K562 (cell line): ENCODE data around the gene FAM25A. TPM values are rescaled to one million over a fixed set of nuclear protein-coding genes. Genes with fewer than 3 reads are reported as not detected.

ENCODE experiments used
- ATAC-seq: fragments of 200-7000 bp; cut with Tn5 transposase; 3 replicates; pipeline ENCODE4 v1.9.1; 2020; ENCODE audit warnings: moderate library complexity
- BruUV-seq: library from RNA; stranded (reverse); fragments of 400-500 nt; replicated peaks from 2 replicates; lab custom pipeline; 2021; lab: Mats Ljungman, UMichigan
- CTCF ChIA-PET: fragments of 300-600 bp; formaldehyde crosslinking; extraction: SDS; loops from one replicate; lab custom pipeline; 2021; ENCODE audit warnings: low intra/inter-chr PET ratio; lab: Yijun Ruan, JAX
- POLR2A ChIA-PET: fragments of 300-600, 350-650 bp; sonication (Branson Sonifier 250); formaldehyde crosslinking; extraction: SDS; loops from one replicate; lab custom pipeline; 2021; ENCODE audit warnings: antibody characterized with exemption, inconsistent platforms; lab: Yijun Ruan, JAX
- DNase-seq, 4 experiments: peaks; one replicate each; pipeline versions ENCODE4 v3.0.0 to v3.0.0-alpha.2; 2011 to 2018; ENCODE audit warnings: low spot score in 3 of 4, mixed read lengths in 3 of 4; ENCODE audit errors: extremely low read depth in 1 of 4
- FAIRE-seq: peaks from 2 replicates; lab custom pipeline; 2011; peaks lifted over from hg19 to GRCh38; lab: Jason Lieb, UNC
- H2AFZ ChIP-seq: 2 replicates; pipeline ENCODE4 v1.6.0; 2011; ENCODE audit warnings: low read depth, low read length, control low read depth, inconsistent platforms
- H3K27ac ChIP-seq: fragments of 200-600 bp; 3 replicates; pipeline ENCODE4 v1.8.0; 2011; ENCODE audit warnings: low read depth, mild to moderate bottlenecking, control low read depth, inconsistent platforms, low read length, moderate library complexity, mixed read lengths; ENCODE audit errors: extremely low read depth
- H3K27me3 ChIP-seq, 2 experiments: fragments of 300-600 bp in 1 of 2; 2 replicates in 1 of 2; 3 replicates in 1 of 2; pipeline versions ENCODE4 v1.6.0 to v1.8.0; 2011; ENCODE audit warnings: inconsistent platforms in 2 of 2, low read length in 2 of 2, mild to moderate bottlenecking in 1 of 2, mixed read lengths in 1 of 2, moderate library complexity in 1 of 2; ENCODE audit not compliant: control insufficient read depth in 2 of 2, insufficient read depth in 2 of 2
- H3K36me3 ChIP-seq: fragments of 300-600 bp; 3 replicates; pipeline ENCODE4 v1.8.0; 2011; ENCODE audit warnings: mild to moderate bottlenecking, low read length, inconsistent platforms; ENCODE audit not compliant: control insufficient read depth, insufficient read depth
- H3K4me1 ChIP-seq, 2 experiments: fragments of 200-600 bp in 1 of 2; replicated peaks in 1 of 2; 2 replicates in 1 of 2; 3 replicates in 1 of 2; pipeline versions ENCODE4 v1.5.1 to v1.8.0; 2011; ENCODE audit warnings: inconsistent platforms in 2 of 2, low read length in 2 of 2, mild to moderate bottlenecking in 1 of 2, mixed read lengths in 1 of 2, moderate library complexity in 1 of 2; ENCODE audit not compliant: control insufficient read depth in 2 of 2, insufficient read depth in 2 of 2
- H3K4me2 ChIP-seq: 2 replicates; pipeline ENCODE4 v1.6.1; 2011; ENCODE audit warnings: low read length, control low read depth, inconsistent platforms, mixed read lengths; ENCODE audit not compliant: insufficient read depth
- H3K4me3 ChIP-seq: fragments of 200-600 bp; sonication (generic), shearing (Covaris generic); 2 replicates; pipeline ENCODE4 v1.5.1; 2016; ENCODE audit warnings: control low read depth, inconsistent platforms
- H3K79me2 ChIP-seq: fragments of 200-600 bp; 3 replicates; pipeline ENCODE4 v1.8.0; 2011; ENCODE audit warnings: low read length, inconsistent platforms; ENCODE audit not compliant: control insufficient read depth, insufficient read depth
- H3K9ac ChIP-seq, 2 experiments: 2 replicates each; pipeline versions ENCODE4 v1.6.0 to v1.6.1; 2011; ENCODE audit warnings: low read depth in 2 of 2, low read length in 2 of 2, control low read depth in 1 of 2, inconsistent platforms in 1 of 2, mild to moderate bottlenecking in 1 of 2, mixed read lengths in 1 of 2; ENCODE audit not compliant: insufficient read depth in 1 of 2
- H3K9me1 ChIP-seq: one replicate; pipeline ENCODE4 v1.6.0; 2011; ENCODE audit warnings: inconsistent platforms, mild to moderate bottlenecking, low read length, moderate library complexity; ENCODE audit not compliant: control insufficient read depth, insufficient read depth
- H3K9me3 ChIP-seq: replicated peaks from 2 replicates; pipeline ENCODE4 v1.5.1; 2011; ENCODE audit warnings: low read depth, low read length, inconsistent platforms; ENCODE audit not compliant: control insufficient read depth, insufficient read depth
- H4K20me1 ChIP-seq: replicated peaks from 2 replicates; pipeline ENCODE4 v1.6.1; 2011; ENCODE audit warnings: low read length, inconsistent platforms, mixed read lengths; ENCODE audit not compliant: control insufficient read depth, insufficient read depth
- ARID3B ChIP-seq: fragments of 250-450 bp; sonication (Bioruptor Pico); IDR thresholded peaks from 2 replicates; pipeline ENCODE4 v1.4.0; 2020; ENCODE audit warnings: borderline replicate concordance
- CBFA2T2 ChIP-seq: fragments of 450-650 bp; conservative IDR thresholded peaks from 2 replicates; pipeline ENCODE4 v1.6.1; 2017; ENCODE audit warnings: mild to moderate bottlenecking
- CCAR2 ChIP-seq: fragments of 200-400 bp; formaldehyde crosslinking; IDR thresholded peaks from 2 replicates; pipeline ENCODE4 v1.6.1; 2017; ENCODE audit warnings: mild to moderate bottlenecking, low read depth, low read length
- CCNT2 ChIP-seq: IDR thresholded peaks from 2 replicates; pipeline ENCODE4 v1.6.1; 2011; ENCODE audit warnings: borderline replicate concordance, low read depth, mild to moderate bottlenecking, moderate library complexity, mixed read lengths, low read length; ENCODE audit not compliant: insufficient read length; ENCODE audit errors: extremely low read depth
- GTF2E2 ChIP-seq: fragments of 200-800 bp; sonication (Bioruptor generic); IDR thresholded peaks from 2 replicates; pipeline ENCODE4 v1.6.1; 2016; ENCODE audit warnings: missing genetic modification characterization, missing compliant biosample characterization
- NFATC3 ChIP-seq: fragments of 450-650 bp; IDR thresholded peaks from 2 replicates; pipeline ENCODE4 v1.6.1; 2017; ENCODE audit warnings: mild to moderate bottlenecking
- POLR2A ChIP-seq: fragments of 450-650 bp; conservative IDR thresholded peaks from 2 replicates; pipeline ENCODE4 v1.6.1; 2016
- TEAD2 ChIP-seq: fragments of 450-650 bp; IDR thresholded peaks from 2 replicates; pipeline ENCODE4 v1.6.1; 2016; ENCODE audit warnings: missing genetic modification characterization, control low read depth, missing compliant biosample characterization
- TFE3 ChIP-seq: fragments of 450-650 bp; formaldehyde crosslinking; IDR thresholded peaks from 2 replicates; pipeline ENCODE4 v1.4.0; 2020; ENCODE audit warnings: mild to moderate bottlenecking, mixed read lengths
- YY1 ChIP-seq, 3 experiments: IDR thresholded peaks; 2 replicates each; pipeline ENCODE4 v1.6.1; 2011; ENCODE audit warnings: low read length in 2 of 3, mild to moderate bottlenecking in 2 of 3, moderate library complexity in 2 of 3, borderline replicate concordance in 1 of 3, control low read depth in 1 of 3, low read depth in 1 of 3; ENCODE audit not compliant: insufficient read depth in 3 of 3, insufficient replicate concordance in 2 of 3, control insufficient read depth in 1 of 3, insufficient read length in 1 of 3; ENCODE audit errors: extremely low read depth in 1 of 3
- ZNF133 ChIP-seq: fragments of 250-450 bp; sonication (Bioruptor Pico); IDR thresholded peaks from 2 replicates; pipeline ENCODE4 v1.4.0; 2020; ENCODE audit warnings: mild to moderate bottlenecking
- ZNF584 ChIP-seq: fragments of 200-800 bp; sonication (Bioruptor generic); IDR thresholded peaks from 2 replicates; pipeline ENCODE4 v1.6.1; 2016; ENCODE audit warnings: low read depth, mild to moderate bottlenecking, missing genetic modification characterization, missing compliant biosample characterization
- ZNF75A ChIP-seq: fragments of 450-650 bp; formaldehyde crosslinking; IDR thresholded peaks from 2 replicates; pipeline ENCODE4 v1.4.0; 2020; ENCODE audit warnings: mild to moderate bottlenecking
- WGBS: fragments of 100-300 bp; shearing (Covaris generic); methylation state at CpG from one replicate; pipeline ENCODE4 v1.1.6; 2016; ENCODE audit warnings: low coverage, mixed read lengths; ENCODE audit not compliant: insufficient coverage; ENCODE audit errors: missing lambda C conversion rate; 5-methylcytosine and 5-hydroxymethylcytosine counted together
- in situ Hi-C: fragments of 300-500 bp; cut with MboI; formaldehyde crosslinking; loops from 4 replicates; pipeline ENCODE4 v1.15.0; 2018; ENCODE audit warnings: inconsistent platforms, mixed read lengths
- intact Hi-C: fragments of 100-400 bp; cut with micrococcal nuclease; formaldehyde crosslinking; loops from 2 replicates; pipeline ENCODE4 v1.14.2; 2022
- polyA plus RNA-seq, 8 experiments: library from polyadenylated mRNA; depleted of rRNA in 4 of 8; stranded (reverse) in 5 of 8; unstranded in 3 of 8; fragments of >200 nt; fragmentation: Nextera tagmentation in 2 of 8; fragmentation: Illumina TruSeq in 1 of 8; extraction: Ambion mirVana in 2 of 8; extraction: Trizol in 1 of 8; gene quantifications; 2 replicates each; pipeline versions ENCODE4 v1.2.1 to v1.2.3, GENCODE V29; 2011 to 2014; ENCODE audit warnings: inconsistent platforms in 1 of 8, missing spikeins in 1 of 8
- total RNA-seq, 7 experiments: library from RNA; depleted of rRNA in 6 of 7; stranded (reverse); fragments of >200 nt in 6 of 7; fragmentation: Illumina TruSeq in 2 of 7; extraction: Trizol in 2 of 7; gene quantifications; 2 replicates each; pipeline versions ENCODE4 v1.2.1 to v1.2.3, GENCODE V29; 2011 to 2021; ENCODE audit warnings: low replicate concordance in 1 of 7
- TF ChIP-seq, protein P1 (sequence below), 2 experiments: fragments of 450-650 bp; IDR thresholded peaks; 2 replicates each; pipeline ENCODE4 v1.6.1; 2016
- TF ChIP-seq, protein P2 (sequence below): fragments of 450-650 bp; formaldehyde crosslinking; IDR thresholded peaks from 2 replicates; pipeline ENCODE4 v1.4.0; 2022; ENCODE audit warnings: missing genetic modification characterization

The FAM25A gene
- total and polyA plus RNA-seq, 9 of the 15 experiments (the other 6 are each of a cell fraction or from before 2014, with no cell fraction given) = not detected

- Histone ChIP-seq H3K9ac (no peak overlapping the region), H3K36me3 (no peaks in the 10 kb centered on the region), H4K20me1 (no peaks in the 10 kb centered on the region), H3K27me3 (0 out of 5 replicates have a peak, but pooled peaks cover 0 to 4% of the 10 kb centered on the region in 2 experiments), H3K9me3 (no peaks in the 10 kb centered on the region), H3K79me2 (no peaks in the 10 kb centered on the region), H3K4me3 (no peak overlapping the region), H3K9me1 (no peaks in the 10 kb centered on the region), H3K4me1 (no peaks in the 10 kb centered on the region), H3K4me2 (no peak overlapping the region), H3K27ac (no peak overlapping the region), H2AFZ (no peak overlapping the region)
- in situ Hi-C loops (no loop called here), intact Hi-C loops (no loop called here)
- no peak for DNase-seq
- no peak for ATAC-seq
- ChIA-PET POLR2A (no interaction called here), CTCF (no interaction called here)
- FAIRE-seq = no peak
- no TSS peak for BruUV-seq
- 50% methylated on average over 1 of the region's 1 CpG for WGBS
- TF ChIP-seq, protein P1, sequence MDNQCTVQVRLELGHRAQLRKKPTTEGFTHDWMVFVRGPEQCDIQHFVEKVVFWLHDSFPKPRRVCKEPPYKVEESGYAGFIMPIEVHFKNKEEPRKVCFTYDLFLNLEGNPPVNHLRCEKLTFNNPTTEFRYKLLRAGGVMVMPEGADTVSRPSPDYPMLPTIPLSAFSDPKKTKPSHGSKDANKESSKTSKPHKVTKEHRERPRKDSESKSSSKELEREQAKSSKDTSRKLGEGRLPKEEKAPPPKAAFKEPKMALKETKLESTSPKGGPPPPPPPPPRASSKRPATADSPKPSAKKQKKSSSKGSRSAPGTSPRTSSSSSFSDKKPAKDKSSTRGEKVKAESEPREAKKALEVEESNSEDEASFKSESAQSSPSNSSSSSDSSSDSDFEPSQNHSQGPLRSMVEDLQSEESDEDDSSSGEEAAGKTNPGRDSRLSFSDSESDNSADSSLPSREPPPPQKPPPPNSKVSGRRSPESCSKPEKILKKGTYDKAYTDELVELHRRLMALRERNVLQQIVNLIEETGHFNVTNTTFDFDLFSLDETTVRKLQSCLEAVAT (IDR thresholded peaks at IDR 0.05) = no peak
- TF ChIP-seq ZNF133 (CRISPR knock-in tag) = no peak
- TF ChIP-seq CCAR2 = no peak
- no peak for TF ChIP-seq ZNF75A (CRISPR knock-in tag)
- TF ChIP-seq CCNT2 = no peak
- TF ChIP-seq ZNF584 = no peak
- TF ChIP-seq NFATC3 = no peak
- TF ChIP-seq GTF2E2 (tag) = no peak
- TF ChIP-seq POLR2A = no peak
- no peak for TF ChIP-seq CBFA2T2
- TF ChIP-seq YY1 (IDR thresholded peaks at IDR 0.05; ENCODE audit: borderline replicate concordance in 1 of 3, control insufficient read depth in 1 of 3, extremely low read depth in 1 of 3, insufficient read depth in 3 of 3, insufficient read length in 1 of 3, insufficient replicate concordance in 2 of 3, low read depth in 1 of 3, low read length in 2 of 3) = no peak
- no peak for TF ChIP-seq ARID3B
- TF ChIP-seq TFE3 = no peak
- TF ChIP-seq TEAD2 (tag) = no peak
- TF ChIP-seq, protein P2, sequence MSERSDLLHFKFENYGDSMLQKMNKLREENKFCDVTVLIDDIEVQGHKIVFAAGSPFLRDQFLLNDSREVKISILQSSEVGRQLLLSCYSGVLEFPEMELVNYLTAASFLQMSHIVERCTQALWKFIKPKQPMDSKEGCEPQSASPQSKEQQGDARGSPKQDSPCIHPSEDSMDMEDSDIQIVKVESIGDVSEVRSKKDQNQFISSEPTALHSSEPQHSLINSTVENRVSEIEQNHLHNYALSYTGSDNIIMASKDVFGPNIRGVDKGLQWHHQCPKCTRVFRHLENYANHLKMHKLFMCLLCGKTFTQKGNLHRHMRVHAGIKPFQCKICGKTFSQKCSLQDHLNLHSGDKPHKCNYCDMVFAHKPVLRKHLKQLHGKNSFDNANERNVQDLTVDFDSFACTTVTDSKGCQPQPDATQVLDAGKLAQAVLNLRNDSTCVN (CRISPR knock-in tag) = no peak
These were observed 16.5 kb downstream of the FAM25A start for GRCh38 chr10:87036623-87037022.
